HG02798 (cell line): Measurements from ENCODE around the gene ZNF664.

ENCODE experiments used
- ATAC-seq: cut with Tn5 transposase; IDR thresholded peaks from one replicate; pipeline ENCODE4 v1.9.1; 2021; ENCODE audit warnings: mild to moderate bottlenecking; ENCODE audit not compliant: unreplicated experiment, poor library complexity

Gene ZNF664

DNA sequence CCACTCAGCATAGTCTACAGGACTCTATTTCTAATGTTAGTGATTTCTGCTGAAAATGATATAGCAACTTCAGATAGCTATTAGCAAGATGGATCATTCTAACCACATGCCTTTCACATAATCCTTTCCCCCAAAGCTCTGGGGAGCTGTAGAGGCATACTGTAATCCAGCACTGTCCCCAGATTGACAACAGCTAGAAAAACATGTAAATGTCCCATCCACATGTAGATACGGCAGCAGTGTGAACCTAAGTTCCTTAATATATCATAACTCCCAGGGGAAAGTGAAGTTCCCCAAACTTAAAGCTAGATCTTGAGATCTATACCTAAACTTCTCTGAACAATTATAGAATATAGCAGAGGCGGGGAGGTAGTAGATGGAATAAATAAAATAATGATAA, 14.0 kb downstream of the ZNF664 start:
- ATAC-seq: no peak

DNA sequence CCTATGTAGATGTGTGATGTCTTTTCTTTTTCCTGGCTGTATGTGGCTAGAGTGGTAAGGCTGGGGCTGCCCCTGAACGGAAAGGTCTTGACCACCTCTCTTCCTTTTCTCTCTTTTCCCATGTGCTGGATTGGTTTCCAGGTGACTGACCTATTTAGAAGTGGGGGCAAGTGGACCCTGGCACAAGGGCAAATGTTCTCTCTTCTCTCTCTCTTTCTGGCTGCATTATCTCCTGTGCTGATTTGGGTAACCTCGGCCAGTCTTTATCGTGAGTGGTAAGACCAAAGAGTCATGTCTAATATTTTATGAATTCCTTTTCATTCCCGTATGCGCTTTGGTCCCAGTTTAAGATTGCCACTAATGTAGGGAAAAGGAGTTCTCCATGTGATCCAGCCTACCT, 16.2 kb downstream of the ZNF664 start:
- no peak for ATAC-seq

DNA sequence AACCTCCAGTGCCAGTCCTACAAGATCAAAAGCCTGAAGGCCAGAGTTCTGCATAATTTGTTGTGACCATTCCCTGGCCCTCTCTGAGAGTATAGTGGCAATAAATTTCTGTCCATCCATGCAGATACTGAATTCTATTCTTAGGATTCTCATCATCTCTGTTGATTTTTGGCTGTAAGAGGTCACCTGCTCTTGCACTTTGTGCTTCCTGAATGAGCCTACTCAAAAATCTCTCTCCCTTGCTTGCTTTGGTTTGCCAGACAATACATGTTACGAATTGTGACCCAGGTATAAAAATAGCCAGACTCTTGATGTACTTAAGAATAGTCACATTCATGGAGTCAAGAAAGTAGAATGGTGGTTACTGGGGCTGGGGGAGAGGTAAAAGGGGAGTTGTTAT, 16.7 kb downstream of the ZNF664 start:
- no peak for ATAC-seq

DNA sequence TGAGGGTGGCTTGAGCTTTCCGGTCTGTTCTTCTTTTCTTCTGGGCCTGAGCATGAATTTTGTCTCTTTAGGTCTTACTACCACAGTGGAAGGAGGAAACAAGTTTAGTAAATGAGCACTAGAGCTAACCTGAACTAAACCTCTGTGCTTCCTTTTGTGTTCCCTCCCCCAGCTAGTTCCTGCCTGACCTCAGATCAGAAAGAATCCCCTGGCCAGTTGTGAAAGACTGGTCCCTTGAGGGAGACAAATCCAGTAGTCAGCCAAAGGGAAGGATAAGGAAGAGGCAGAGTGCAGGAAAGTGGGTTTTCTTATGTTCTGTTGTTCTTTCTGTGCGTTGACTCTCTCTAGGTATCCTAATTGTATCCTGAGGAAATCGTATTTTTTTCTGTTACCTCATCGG, 17.5 kb downstream of the ZNF664 start:
- no peak for ATAC-seq

DNA sequence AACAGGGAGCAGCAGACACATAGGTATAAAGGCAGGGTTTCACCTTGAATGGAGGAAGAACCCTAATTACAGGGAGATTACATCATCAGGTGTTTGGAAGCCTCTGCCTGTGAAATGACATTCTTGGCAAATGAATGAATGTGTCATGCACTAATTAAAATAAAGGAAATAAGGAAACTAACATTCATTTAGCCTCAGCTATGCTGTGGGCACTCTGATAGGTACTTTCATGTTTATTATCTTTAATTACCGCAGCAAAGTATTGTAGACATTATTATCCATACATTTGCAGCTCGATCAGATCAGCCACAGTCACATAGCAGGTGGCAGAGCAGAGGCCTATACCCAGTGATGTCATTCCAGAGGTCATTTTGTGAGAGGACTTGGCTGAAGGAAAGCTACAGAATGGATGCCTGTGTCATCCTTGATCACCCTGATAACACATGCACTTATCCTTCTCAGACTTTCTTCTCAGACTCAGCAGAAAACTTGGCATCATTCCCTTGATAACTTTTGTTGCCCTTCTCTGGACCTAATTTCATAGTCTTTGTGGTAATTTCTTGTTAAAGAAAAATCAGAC, 18.4 kb downstream of the ZNF664 start:
- ATAC-seq: no peak

DNA sequence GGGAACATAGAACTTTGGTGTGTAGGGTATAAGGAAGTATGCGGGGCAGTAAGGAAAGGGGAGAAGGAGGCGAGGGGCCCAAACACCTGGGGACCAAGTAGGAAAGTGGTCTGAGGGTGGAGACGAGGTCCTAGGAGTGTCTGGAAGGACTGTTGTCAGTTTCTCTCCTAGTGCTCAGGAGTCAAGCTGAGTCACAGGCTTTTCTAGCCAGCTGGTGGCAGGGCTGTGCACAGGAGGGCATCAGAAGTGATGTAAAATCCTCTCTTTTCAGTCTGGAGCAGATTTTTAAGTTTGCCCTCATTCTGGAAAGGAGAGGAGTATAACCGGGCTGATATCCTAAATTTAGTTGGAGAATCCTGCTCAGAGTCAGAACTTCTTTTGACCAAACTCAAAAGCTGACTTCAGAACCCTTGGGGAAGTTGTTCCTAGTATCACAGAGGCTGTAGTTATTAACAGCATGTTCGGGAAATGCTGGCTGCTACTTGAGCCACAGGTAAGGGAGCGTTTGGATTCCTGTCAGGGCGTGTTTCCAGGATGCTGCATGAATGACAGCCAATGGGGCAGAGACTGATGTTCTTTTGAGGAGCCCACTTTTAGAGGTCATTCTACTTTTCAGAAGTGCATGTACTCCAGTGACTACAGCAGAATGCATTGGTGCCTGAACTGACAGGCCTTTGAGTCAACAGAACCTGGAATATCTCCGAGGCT, 19.3 kb downstream of the ZNF664 start:
- ATAC-seq: no peak

DNA sequence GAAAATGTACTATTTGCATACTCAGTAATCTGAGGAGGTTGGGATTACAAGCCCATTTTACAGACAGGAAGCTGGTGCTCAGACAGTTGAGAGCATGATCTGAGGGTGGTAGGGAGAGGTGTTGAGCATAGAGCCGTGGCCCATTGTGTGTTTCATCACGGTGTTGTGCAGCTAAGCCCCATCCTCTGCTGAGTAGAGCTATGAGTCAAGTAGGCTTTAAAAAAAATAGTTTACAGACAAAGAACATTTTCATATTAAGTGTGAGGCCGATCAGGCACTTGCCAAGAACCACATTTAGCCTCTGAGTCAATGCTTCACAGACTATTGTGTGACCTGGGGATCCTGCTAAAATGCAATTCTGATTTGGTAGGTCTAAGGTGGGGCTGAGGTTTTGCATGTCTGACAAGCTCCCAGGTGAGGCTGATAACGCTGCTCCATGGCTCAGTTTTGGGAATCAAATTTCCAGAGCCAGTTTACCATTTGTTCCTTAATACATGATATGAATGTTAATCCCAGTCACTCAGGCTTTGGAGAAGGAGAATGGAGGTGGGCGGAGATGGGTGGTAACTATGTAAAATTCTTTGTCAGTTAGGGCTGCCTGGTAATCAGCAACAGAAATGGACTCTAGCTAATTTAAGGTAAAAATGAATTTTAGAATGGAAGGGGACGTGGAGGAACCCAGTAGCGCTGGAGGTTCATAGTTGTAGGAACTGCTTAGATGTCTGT, 22.2 kb downstream of the ZNF664 start:
- no peak for ATAC-seq

DNA sequence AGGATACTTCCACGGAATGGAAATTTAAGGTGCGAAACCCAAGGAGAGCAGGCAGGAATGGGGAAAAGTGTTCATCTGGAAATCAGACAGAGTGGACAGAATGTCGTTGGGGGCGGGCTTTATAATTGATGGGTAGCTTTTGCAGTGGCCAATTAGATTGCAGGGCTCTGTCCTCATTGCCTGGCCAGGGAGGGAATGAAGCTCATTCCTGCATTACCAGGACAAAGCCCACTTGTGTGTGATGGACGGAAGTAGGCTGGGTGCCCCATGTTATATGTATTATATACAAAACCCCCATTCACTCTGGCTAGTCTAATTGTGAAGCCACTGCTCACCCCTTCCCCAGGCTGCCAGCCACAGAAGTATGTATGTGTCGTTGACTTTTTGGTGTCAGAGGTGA, 23.6 kb downstream of the ZNF664 start:
- ATAC-seq: no peak

DNA sequence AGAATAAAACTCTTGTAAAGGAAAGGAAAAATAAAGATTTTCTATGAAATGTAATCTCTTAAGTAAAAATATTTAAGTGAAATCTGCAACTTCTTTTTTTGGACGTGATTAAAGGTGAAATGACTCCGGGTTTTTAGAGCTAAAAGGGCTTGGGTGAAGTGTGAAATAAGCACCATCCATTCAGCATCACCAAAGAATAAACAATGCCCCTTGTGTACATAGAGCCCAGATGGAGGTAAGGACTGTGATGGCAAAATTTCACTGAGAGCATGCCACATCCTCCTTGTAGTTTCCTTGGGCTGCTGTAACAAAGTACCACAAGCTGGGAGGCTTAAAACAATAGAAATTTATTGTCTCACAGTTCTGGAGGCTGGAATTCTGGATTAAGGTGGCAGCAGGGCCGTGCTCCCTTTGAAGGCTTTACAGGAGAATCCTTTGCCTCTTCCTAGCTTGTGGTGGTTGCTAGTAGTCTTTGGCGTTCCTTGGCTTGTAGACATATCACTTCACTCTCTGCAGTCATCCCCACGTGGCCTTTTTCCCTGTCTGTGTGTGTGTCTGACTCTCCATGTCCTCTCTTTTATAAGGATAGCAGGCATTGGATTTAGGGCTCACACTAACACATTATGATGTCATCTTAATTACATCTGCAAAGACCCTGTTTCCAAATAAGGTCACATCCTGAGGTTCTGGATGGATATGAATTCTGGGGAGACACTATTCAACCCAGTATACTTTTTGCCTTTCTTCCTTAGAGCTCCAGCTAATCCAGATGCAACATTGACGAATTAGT, 24.2 kb downstream of the ZNF664 start:
- no peak for ATAC-seq

DNA sequence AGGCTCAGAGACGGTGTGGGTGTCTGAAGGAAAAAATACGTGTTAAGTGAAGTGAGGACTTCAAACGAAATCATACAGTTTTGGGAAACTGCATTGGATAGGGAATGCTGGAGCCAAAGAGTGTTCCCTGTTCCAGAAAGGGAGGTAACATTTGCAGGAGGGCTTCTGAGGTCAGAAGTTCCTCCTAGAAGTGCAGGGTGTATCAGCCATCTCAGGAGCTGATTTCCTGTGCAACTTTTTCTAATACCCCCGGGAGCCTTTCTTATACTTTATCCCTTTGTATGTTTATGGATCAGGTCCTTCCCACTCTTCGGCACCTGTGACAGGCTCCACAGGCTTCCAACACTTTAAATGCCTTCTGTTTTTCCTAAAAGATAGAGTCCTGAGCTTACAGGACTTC, 24.9 kb downstream of the ZNF664 start:
- no peak for ATAC-seq

DNA sequence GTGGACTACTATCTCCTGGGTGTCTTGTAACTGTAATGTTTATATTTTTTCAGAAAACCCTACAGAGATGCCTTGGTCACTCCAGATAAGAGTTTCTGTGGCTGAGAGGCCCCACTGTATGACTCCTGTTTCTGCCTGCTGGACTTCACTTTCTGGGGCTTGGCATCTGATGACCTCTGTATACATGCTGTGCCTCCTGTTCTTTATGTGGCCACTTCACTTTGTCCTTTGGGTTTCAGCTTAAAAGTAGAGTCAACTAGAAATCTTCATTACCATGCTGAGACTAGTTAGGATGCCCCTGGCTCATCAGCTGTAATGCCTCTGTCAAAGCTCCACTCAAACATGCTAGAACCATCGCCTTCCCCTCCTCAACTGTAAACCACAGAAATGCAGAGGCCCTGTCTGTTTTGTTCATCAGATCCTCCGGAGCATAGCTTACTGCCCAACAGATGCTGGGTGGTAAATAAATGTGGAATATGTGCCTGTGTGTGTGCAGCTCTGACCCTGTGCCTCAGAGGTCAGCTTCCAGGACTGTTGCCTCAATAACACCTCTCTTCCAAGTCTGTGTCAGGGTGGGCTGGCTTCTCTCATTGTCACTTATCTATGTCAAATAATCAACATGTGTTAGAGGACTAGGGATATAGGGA, 25.5 kb downstream of the ZNF664 start:
- no peak for ATAC-seq

DNA sequence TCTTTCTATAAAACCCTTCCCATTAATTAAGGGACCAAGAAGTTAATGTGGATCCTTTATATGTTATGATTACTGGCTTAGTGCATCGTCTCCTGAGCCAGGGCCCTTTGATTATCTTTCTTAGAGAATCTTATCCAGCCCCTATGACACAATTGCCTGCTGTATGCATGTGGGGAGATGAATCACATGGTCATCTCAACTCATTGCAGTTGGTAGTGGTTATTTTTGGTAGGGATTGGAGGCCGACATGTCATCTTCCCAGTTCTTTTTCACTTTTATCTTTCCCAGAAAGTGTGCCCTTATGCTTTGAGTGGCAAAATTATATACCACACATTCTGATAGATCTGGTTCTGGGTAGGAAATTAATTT, 26.0 kb downstream of the ZNF664 start:
- no peak for ATAC-seq

DNA sequence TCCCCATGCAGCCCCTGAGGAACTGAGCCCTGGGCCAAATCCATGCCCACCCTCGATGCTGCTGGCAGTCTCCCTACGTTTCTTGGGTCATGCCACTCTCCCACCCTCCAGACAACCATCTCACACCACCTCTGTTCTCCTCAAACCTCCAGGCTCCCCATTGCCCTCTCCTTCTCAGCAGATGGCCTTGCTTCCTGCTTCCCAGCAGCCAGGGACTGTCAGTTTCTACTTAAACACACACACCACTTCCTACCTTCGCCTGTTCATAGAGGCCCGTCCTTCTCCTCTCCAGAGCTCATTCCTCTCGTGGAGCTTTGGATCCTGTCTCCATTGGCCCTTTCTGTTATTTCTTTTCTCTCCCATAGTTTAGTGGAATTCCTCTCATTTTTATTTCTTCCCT, 27.1 kb downstream of the ZNF664 start:
- no peak for ATAC-seq

DNA sequence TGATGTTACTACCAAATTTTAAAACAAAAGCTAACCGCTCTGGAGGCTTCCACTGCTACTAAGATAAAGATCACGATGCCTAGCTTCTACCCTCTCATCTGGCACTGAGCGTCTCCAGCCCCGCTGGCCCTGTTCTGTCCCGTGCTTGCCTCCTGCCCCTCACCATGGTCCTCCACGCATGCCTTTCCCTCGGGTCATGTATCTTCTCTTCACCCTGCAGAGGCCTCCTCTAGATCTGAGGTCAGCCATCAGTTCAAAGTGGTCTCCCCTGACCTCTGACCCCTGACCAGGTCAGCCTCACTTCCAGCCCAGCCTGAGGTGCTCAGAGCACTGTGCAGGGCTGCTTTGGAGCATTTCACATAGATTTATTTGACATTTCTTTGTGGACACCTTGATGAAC, 28.3 kb downstream of the ZNF664 start:
- ATAC-seq: no peak

DNA sequence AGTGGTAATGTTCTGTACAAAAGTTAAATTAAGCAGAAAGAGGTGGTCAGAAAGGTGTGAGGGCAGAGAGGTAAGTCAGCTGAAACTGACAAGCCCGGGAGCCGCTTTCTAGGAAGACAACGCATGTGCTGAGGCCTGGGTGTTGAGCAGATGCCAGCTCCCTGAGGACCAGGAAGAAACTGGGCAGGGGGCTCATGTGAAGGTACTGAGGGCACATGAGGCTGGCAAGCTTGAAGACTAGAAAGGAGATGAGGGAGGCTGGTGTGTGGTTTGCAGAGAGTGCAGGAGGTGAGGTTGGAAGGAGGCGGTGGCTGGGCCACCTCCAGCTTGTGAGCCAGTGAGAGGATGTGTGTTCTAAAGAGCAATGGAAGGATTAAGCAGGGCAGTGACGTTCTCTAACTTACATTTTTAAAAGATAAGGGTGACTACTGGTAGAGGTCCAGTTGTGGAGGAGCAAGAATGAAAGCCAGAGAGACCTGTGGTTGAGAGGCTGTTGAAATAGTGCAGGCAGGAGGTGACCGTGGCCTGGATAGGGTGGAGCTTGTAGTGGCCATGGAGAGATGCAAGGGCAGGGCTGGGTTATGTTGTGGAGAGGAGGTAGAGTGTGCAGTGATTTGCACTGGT, 29.1 kb downstream of the ZNF664 start:
- ATAC-seq: no peak

DNA sequence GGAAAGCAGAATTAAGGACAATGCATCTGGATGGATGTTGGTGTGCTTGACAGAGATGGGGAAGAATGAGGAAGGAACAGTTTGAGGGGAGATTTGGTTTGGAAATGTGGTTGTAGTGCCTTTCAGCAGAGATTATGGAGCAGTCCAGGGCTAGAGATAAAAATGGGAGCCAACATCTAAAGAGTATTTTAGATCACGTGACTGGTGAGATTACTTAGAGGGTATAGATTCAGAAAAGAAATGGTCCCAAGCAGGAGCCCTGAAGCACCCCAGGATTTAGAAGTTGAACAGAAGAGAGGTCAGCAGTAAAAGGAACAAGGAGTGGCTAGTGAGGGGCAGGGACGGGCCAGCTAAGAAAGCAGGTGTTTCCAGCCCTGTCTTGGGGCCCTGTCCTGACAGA, 29.6 kb downstream of the ZNF664 start:
- ATAC-seq: no peak

DNA sequence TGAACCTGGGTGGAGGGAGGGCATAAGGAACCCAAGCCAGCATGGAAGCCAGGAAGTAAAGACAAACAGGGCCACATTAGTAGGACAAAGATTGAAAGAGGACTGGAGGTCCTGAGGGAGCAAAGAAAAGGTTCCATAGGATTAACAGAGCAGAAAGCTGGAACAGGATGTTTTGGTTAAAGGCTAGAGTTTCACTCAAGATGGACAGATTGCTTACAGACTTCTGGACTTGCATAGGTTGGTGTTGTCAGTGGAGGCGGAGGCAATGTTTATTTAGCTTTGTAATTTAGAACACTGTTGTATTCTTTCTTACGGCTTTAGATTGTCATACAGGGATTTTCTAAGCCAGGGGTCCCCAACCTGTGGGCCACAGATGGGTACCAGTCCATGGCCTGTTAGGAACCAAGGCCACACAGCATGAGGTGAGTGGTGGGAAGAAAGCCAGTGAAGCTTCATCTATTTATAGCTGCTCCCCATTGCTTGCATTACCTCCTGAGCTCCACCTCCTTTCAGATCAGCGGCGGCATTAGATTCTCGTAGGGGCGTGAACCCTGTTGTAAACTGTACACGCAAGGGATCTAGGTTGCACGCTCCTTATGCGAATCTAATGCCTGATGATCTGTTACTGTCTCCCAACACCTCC, 31.3 kb downstream of the ZNF664 start:
- ATAC-seq: no peak

DNA sequence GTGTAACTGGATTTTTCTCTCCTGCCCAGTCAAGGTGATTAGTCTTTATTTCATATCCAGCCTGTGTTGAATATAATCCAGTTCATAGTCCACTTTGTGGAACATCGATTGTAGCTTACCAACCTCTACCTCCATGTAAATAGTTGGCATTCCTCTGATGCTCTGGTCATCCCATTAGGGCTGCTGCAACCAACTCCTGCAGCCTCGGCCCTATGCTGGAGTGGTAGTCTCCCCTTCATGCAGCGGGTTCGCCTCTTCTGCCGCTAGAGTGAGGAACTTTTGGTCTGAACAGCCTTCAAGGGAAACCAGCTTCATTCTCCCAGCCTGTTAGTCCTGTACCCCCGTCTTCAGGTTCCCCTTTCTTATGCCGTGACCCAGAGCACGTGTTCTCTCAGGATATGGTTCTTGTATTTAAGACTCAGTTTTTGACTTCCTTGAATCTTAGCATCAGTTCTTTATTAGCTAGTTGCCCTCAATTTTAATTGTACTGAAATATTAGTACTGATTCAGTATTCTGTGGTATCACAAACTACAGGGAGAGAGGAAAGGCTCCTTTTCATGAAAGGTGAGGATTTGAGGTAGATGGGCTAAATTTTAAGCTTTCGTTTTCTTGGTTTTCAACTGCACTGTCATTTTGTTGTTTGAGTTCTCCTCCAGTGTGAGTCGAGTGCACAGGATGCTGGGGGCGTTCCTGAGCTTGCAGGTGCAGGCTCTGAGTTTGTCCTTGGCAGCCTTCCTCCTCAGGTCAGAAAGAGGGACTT, 33.2 kb downstream of the ZNF664 start:
- ATAC-seq: no peak
